Measurements from ENCODE around the gene DHRS7.

DHRS7 gene

GRCh38 chr14:60164712-60165546 lies at the start of gene DHRS7:
Gene DHRS7 (minus strand): TSS chr14:60165398. CDS start chr14:60165309, 89 bp downstream.
- peak; percentile 85 to 89 for DNase-seq

GRCh38 chr14:60214415-60215126 lies 49.4 kb upstream of the DHRS7 start:
- DNase-seq, result no peak

- no peak for DNase-seq
Observed at GRCh38 chr14:60214003-60214402, 48.8 kb upstream of the DHRS7 start.

GRCh38 chr14:60212503-60213371 lies 47.5 kb upstream of the DHRS7 start:
- DNase-seq, result no peak

GRCh38 chr14:60211153-60211552 lies 46.0 kb upstream of the DHRS7 start:
- DNase-seq, result no peak

- no peak for DNase-seq
Observed at GRCh38 chr14:60210703-60211102, 45.5 kb upstream of the DHRS7 start.

- DNase-seq, result no peak
Observed at GRCh38 chr14:60206837-60207533, 41.8 kb upstream of the DHRS7 start.

GRCh38 chr14:60206249-60206670 lies 41.1 kb upstream of the DHRS7 start:
- no peak for DNase-seq

- no peak for DNase-seq
Observed at GRCh38 chr14:60204843-60205774, 39.9 kb upstream of the DHRS7 start.

GRCh38 chr14:60204104-60204842 lies 39.1 kb upstream of the DHRS7 start:
- no peak for DNase-seq

GRCh38 chr14:60199321-60199720 lies 34.1 kb upstream of the DHRS7 start:
- no peak for DNase-seq

GRCh38 chr14:60197629-60198303 lies 32.6 kb upstream of the DHRS7 start:
- no peak for DNase-seq

GRCh38 chr14:60196291-60196690 lies 31.1 kb upstream of the DHRS7 start:
- no peak for DNase-seq

GRCh38 chr14:60195179-60195810 lies 30.1 kb upstream of the DHRS7 start:
- DNase-seq, result no peak

GRCh38 chr14:60189923-60190840 lies 25.0 kb upstream of the DHRS7 start:
- peak in 1 of 2 donors; percentile 14 for DNase-seq

GRCh38 chr14:60188696-60189095 lies 23.5 kb upstream of the DHRS7 start:
- no peak for DNase-seq

GRCh38 chr14:60188115-60188514 lies 22.9 kb upstream of the DHRS7 start:
- DNase-seq, result no peak

GRCh38 chr14:60184905-60185555 lies 19.8 kb upstream of the DHRS7 start:
- no peak for DNase-seq

All from hippocampal formation (tissue), 2 donors.